GM21423 (cell line): ENCODE measurements around the gene RAB33B.
A peak's percentile ranks its signal among the peaks of the same experiment; 100 is the strongest.
"Not testable (repeated sequence)": the region's sequence is repeated elsewhere in the genome, so short reads cannot be mapped to it uniquely, and the experiment has no call there.

Source experiments
- ATAC-seq: cut with Tn5 transposase; IDR thresholded peaks from one replicate; pipeline ENCODE4 v1.9.1; 2021; ENCODE audit warnings: mild to moderate bottlenecking, moderate library complexity; ENCODE audit not compliant: unreplicated experiment

The RAB33B gene

GRCh38 chr4:139454111-139455045 lies at the start of gene RAB33B:
RAB33B (plus strand) TSS chr4:139454121; CDS start chr4:139454196, 75 bp downstream.
- ATAC-seq: peak; percentile 3

DNA sequence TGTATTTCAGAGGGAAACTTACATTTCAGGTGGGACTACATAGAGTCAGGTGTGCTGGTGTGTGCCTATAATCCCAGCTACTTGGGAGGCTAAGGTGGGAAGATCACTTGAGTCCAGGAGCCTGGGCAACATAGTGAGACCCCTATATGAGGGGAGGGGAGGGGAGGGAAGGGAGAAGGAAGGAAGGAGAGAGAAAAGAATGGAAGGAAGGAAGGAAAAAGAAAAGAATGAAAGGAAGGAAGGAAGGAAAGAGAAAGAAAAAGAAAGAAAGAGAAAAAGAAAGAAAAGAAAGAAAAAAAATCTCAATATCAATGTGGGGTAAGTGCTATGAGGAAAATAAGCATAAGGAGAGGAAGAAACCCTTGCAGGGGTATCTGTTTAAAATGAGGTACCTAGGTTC lies 43.6 kb upstream of the RAB33B start:
- no peak for ATAC-seq

GRCh38 chr4:139414671-139415210 lies 39.2 kb upstream of the RAB33B start:
- not testable (repeated sequence) for ATAC-seq

GRCh38 chr4:139416073-139416673 lies 37.7 kb upstream of the RAB33B start:
- no peak for ATAC-seq

DNA sequence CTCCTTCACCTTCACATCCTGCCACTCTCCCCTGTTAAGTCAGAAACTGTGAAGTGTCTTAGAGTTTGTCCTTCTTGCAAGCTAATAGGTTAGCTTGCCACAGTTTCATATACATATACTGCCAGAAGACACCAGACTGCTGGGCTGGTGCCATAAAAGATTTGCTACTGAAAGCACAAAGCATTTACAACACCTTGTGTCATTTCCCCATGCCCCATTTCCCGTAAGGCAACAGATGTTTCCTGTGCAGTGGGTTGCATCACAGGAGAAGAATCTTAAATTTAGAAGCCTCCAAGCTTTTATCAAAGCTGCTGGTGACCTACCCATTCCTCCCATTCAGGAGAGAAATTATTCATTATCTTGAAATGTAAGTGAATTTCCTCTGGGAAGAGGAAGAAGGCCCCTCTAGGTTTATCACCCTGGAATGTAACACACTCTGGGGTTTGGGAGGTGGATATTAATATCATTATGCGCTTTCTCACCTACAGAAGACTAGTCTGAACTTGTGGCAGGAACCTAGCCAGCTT lies 34.5 kb upstream of the RAB33B start:
- peak; percentile 89 for ATAC-seq

- ATAC-seq: no peak
Observed at GRCh38 chr4:139420652-139421051, 33.3 kb upstream of the RAB33B start.

DNA sequence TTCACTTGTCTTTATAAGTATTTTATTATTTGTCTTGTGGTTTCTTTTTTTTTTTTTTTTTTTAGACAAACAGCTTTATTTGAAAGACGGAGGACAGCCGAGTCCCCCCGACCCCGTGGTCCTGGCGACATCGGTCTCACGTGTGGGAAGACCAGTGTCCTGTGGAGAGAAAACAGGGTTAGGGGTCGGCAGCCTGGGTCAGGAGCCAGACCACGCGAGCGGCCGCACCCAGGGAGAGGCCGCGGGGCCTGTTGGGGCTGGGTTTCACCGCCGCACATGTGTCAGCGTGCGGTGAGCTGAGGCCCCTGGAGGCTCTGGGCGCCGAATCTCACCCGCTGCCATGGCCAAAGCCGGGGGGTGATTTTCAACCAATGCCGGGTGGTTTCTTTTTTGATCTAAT lies 17.8 kb upstream of the RAB33B start:
- ATAC-seq: no peak

- ATAC-seq: no peak
Observed at GRCh38 chr4:139438141-139438540, 15.8 kb upstream of the RAB33B start.

DNA sequence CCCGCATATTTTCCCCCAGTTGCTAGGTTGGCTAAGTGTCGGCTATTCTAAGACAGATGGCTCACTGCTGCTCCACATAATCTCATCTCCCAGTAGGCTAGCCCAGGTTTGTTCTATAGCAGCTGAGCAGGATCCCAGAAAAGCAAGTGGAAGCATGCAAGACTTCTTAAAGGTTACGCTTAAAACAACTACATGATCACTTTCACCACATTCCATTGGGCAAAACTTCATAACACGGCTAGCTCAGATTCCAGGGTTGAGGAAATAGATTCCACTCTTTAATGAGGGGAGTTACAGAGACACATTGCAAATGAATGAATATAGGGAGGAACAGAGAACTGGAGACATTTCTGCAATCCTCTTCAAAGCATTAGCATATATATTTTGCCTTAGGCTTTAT lies 12.9 kb upstream of the RAB33B start:
- no peak for ATAC-seq

- ATAC-seq: no peak
Observed at GRCh38 chr4:139443661-139444060, 10.3 kb upstream of the RAB33B start.

GRCh38 chr4:139444881-139445280 lies 9.0 kb upstream of the RAB33B start:
- ATAC-seq: not testable (repeated sequence)

GRCh38 chr4:139447078-139447477 lies 6.8 kb upstream of the RAB33B start:
- ATAC-seq: not testable (repeated sequence)

- ATAC-seq: no peak
Observed at GRCh38 chr4:139450586-139450985, 3.3 kb upstream of the RAB33B start.

GRCh38 chr4:139451997-139452396 lies 1.9 kb upstream of the RAB33B start:
- no peak for ATAC-seq

DNA sequence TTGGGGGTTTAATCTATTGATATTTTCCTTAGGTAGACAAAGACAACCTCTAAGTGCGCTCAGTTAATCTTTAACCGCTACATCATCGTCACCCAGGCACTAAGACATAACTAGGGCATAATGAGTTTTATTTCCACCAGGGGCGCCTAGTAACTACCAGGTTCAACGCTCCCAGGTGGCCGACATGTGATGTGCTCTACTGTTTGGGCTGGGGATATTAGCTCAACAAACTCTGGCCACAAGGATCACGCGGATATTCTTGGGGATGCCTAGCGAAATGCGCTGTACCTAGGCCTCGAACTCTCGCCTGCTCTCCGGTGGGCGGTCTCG lies 915 bp upstream of the RAB33B start:
- peak; percentile 45 for ATAC-seq

DNA sequence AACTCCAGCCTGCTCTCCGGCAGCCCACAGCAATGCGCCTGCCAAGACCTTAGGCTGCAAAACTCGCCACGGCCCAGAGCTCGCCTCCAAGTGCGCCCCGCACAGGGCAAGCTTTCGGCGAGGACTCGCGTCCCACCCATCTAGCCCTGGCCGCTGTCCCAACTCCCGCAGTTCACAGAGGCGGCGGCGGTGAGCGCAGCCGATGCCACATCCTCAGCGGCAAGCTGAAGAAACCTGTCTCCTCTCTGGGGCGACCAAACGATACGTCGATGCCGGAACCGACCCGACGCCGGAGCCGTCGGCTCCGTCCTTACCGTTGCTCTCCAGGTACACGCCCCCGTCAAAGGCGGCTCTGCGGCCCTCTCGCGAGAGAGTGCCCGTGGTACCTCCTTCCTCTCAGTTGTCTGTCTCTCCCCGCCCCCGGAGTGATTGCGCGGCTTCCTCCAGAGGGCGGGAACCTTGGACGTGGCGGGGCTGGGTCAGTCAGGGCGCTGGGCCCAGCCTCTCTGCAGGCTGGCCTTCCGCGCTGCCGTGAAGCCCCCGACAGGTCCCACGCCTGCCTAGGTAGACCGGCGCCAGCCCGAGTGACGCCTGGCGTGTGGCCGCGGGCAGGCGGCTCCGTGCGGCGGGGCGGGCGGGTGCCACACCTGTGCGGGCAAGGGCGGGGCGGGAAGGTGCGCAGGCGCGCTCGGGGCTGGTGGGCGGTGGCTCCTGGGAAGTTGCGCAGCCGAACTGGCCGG lies 380 bp upstream of the RAB33B start:
- ATAC-seq: peak; percentile 90

- no peak for ATAC-seq
Observed at GRCh38 chr4:139455126-139455538, 1.2 kb downstream of the RAB33B start.

GRCh38 chr4:139457318-139457717 lies 3.4 kb downstream of the RAB33B start:
- ATAC-seq: no peak

DNA sequence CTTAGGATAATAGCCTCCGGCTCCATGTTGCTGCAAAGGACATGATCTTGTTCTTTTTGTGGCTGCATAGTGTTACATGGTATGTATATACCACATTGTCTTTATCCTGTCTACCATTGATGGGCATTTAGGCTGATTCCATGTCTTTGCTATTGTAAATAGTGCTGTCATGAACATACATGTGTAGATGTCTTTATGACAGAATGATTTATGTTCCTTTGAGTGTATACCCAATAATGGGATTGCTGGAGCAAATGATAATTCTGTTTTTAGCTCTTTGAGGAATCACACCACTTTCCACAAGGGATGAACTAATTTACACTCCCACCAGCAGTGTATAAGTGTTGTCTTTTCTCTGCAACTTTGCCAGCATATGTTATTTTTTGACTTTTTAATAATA lies 4.6 kb downstream of the RAB33B start:
- no peak for ATAC-seq

DNA sequence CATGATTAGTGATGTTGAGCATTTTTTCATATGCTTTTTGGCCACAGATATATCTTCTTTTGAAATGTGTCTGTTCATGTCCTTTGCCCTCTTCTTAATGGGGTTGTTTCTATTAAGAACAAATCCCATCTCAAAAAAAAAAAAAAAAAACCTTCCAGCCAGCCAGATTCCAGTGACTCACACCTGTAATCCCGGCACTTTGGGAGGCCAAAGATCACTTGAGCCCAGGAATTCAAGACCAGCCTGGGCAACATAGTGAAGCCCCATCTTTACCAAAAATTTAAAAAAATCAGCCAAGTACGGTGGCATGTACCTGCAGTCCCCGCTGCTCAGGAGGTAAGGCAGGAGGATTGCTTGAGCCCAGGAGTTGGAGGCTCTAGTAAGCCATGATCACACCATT lies 5.1 kb downstream of the RAB33B start:
- no peak for ATAC-seq

GRCh38 chr4:139460565-139460964 lies 6.6 kb downstream of the RAB33B start:
- ATAC-seq: no peak
